AG04450 (cell line): ENCODE results near the gene MAGI2. TPM values are rescaled to one million over a fixed set of nuclear protein-coding genes. Genes with fewer than 3 reads are reported as not detected.

Experiments
- CTCF ChIA-PET: fragments of 300-600, 350-600 bp; formaldehyde crosslinking; extraction: SDS; loops from one replicate; lab custom pipeline; 2022; ENCODE audit warnings: antibody characterized with exemption, inconsistent platforms; lab: Charles Lee
- POLR2A ChIA-PET: fragments of 350-600 bp; formaldehyde crosslinking; extraction: SDS; loops from one replicate; lab custom pipeline; 2021; ENCODE audit warnings: antibody characterized with exemption, inconsistent platforms; lab: Yijun Ruan, JAX
- DNase-seq: peaks from one replicate; pipeline ENCODE4 v3.0.0-alpha.2; 2011; ENCODE audit warnings: low read depth, low spot score
- H3K27ac ChIP-seq: one replicate; pipeline ENCODE4 v1.5.1; 2012; ENCODE audit warnings: low read depth, low read length, control low read depth
- H3K27me3 ChIP-seq: one replicate; pipeline ENCODE4 v1.6.0; 2012; ENCODE audit warnings: low read length; ENCODE audit not compliant: control insufficient read depth, insufficient read depth
- H3K4me3 ChIP-seq: 2 replicates; pipeline ENCODE4 v1.5.1; 2011; ENCODE audit warnings: mild to moderate bottlenecking, low read depth, low read length, control low read depth
- H3K9me3 ChIP-seq: 2 replicates; pipeline ENCODE4 v1.5.1; 2012; ENCODE audit warnings: low read length; ENCODE audit not compliant: control insufficient read depth, insufficient read depth
- CTCF ChIP-seq: IDR thresholded peaks from 2 replicates; pipeline ENCODE4 v1.5.1; 2011; ENCODE audit warnings: low read depth, low read length, control low read depth, inconsistent platforms
- polyA plus RNA-seq: library from polyadenylated mRNA; depleted of rRNA; stranded (reverse); fragments of >200 nt; gene quantifications from 2 replicates; pipeline ENCODE4 v1.2.3, GENCODE V29; 2011

The MAGI2 gene
- polyA plus RNA-seq, 1 experiment = 2.3 TPM

DNA sequence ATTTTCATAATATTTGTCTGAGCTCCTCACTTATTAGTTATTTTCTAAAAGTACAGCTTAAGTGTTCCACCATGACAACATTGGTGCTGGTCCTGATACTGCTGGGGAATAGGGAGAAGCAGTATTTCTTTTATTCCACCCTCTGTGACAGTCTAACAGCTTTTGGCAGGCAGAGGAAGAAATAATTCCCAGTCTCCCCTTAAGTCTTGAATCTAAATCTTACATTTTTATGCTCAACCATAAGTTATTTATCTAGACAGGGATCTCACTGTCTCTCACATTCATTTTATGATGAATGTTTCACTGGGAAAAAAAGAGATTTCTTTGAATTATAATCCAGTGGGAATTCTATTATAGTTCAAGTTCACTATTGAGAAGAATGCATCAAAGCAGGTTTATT lies 71.5 kb downstream of the MAGI2 start:
- ChIA-PET CTCF (no interaction called here), POLR2A (no interaction called here)
- no peak for DNase-seq
- no peak overlapping the region for H3K27ac ChIP-seq
- no peaks in the 10 kb centered on the region for H3K27me3 ChIP-seq
- TF ChIP-seq CTCF = no peak
- no peak overlapping the region for H3K4me3 ChIP-seq
- H3K9me3 ChIP-seq = no peaks in the 10 kb centered on the region

- no peak for DNase-seq
- no peak overlapping the region for H3K27ac ChIP-seq
- no peak for TF ChIP-seq CTCF
- POLR2A ChIA-PET = no interaction called here
- no peaks in the 10 kb centered on the region for H3K9me3 ChIP-seq
- CTCF ChIA-PET = interaction anchor here (1.2 kb wide), 1 partner anchor 79 kb away, joined by 6 read pairs; no protein-coding TSS in a partner anchor
- H3K27me3 ChIP-seq = no peaks in the 10 kb centered on the region
- H3K4me3 ChIP-seq = no peak overlapping the region
Measured at GRCh38 chr7:79377097-79377496, 76.4 kb downstream of the MAGI2 start.

DNA sequence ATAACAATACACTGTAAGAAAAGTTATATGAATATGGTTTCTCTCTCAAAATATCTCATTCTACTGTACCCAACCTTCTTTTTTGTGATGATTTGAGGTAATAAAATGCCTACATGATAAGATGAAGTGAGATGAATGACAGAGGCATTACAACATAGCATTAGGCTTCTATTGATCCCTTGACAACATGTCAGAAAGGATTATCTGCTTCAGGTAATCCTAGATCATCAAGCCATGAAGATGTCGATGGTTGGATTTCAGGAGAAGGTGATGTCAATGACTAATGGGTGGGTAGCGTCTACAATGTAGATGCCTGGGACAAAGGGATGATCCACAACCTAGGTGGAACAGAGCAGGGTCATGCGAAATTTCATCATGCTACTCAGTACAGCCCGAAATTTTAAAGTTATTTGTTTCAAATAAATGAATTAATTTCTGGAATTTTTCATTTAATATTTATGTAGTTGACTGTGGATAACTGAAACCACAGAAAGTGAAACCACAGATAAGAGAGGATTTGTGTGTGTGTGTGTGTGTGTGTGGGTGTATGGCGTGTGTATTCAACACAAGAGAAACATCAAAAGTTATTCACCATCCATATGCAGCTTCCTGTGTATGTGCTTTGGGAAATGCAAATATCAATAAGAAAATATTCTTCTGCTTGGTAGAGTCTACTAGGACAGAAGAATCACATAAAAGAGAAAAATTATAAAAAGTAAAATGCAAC lies 77.0 kb downstream of the MAGI2 start:
- ChIA-PET POLR2A (no interaction called here), CTCF (no interaction called here)
- H3K27me3 ChIP-seq = no peaks in the 10 kb centered on the region
- no peaks in the 10 kb centered on the region for H3K9me3 ChIP-seq
- no peak overlapping the region for H3K4me3 ChIP-seq
- DNase-seq = no peak
- H3K27ac ChIP-seq = no peak overlapping the region
- no peak for TF ChIP-seq CTCF

DNA sequence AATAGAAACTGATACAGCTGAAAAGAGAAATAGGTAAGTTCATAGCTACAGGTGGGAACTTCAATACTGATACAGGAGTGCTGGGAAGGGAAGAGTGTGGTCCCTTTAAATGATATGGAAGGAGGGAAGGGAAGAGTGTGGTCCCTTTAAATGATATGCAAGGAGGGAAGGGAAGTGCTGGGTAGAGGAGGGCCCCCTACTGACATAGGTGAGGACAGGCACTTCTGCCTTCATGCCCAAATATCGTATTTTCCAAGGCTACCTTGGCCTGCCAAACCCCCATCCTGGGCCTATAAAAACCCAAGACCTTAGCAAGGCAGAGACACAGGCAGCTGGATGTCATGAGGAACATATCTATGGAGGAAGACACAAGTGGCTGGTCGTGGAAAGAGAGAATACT lies 92.3 kb downstream of the MAGI2 start:
- no peak overlapping the region for H3K4me3 ChIP-seq
- H3K27ac ChIP-seq = no peak overlapping the region
- no peak for TF ChIP-seq CTCF
- ChIA-PET CTCF (no interaction called here), POLR2A (no interaction called here)
- H3K9me3 ChIP-seq = no peaks in the 10 kb centered on the region; the same call in 1 of the 2 replicates
- no peaks in the 10 kb centered on the region for H3K27me3 ChIP-seq
- no peak for DNase-seq

- H3K9me3 ChIP-seq = no peaks in the 10 kb centered on the region; the same call in 1 of the 2 replicates
- POLR2A ChIA-PET = no interaction called here
- CTCF ChIA-PET = no interaction called here
- no peak for DNase-seq
- H3K4me3 ChIP-seq = no peak overlapping the region
- H3K27ac ChIP-seq = no peak overlapping the region
- no peaks in the 10 kb centered on the region for H3K27me3 ChIP-seq
- TF ChIP-seq CTCF = no peak
Measured at GRCh38 chr7:79359827-79360226, 93.6 kb downstream of the MAGI2 start.
